WTC11 (cell line): Measurements from ENCODE around the gene NDE1. TPM values are rescaled to one million over a fixed set of nuclear protein-coding genes. Genes with fewer than 3 reads are reported as not detected.

Experiments
- ATAC-seq: fragments of 200-7000 bp; cut with Tn5 transposase; 2 replicates; pipeline ENCODE4 v1.10.0; 2021; ENCODE audit warnings: mild to moderate bottlenecking, moderate library complexity
- CTCF ChIA-PET: fragments of 300-600 bp; sonication (Branson Sonifier 250); formaldehyde crosslinking; loops from one replicate; lab custom pipeline; 2021; ENCODE audit warnings: antibody characterized with exemption; lab: Charles Lee
- POLR2A ChIA-PET: fragments of 350-600 bp; sonication (Branson Sonifier 250); formaldehyde crosslinking; loops from one replicate; lab custom pipeline; 2021; ENCODE audit warnings: antibody characterized with exemption; lab: Charles Lee
- DNase-seq: peaks from one replicate; pipeline ENCODE4 v3.0.0; 2021; ENCODE audit warnings: low spot score
- H3K27ac Mint-ChIP-seq: 2 replicates; pipeline ENCODE4 v1.8.0; 2021; ENCODE audit warnings: mixed read lengths
- H3K27me3 Mint-ChIP-seq: 2 replicates; pipeline ENCODE4 v1.8.0; 2021; ENCODE audit warnings: low read depth, mild to moderate bottlenecking, moderate library complexity, mixed read lengths
- H3K36me3 Mint-ChIP-seq: 2 replicates; pipeline ENCODE4 v1.8.0; 2021; ENCODE audit warnings: mixed read lengths
- H3K4me1 Mint-ChIP-seq: 2 replicates; pipeline ENCODE4 v1.8.0; 2022; ENCODE audit warnings: mixed read lengths
- H3K4me3 Mint-ChIP-seq: 2 replicates; pipeline ENCODE4 v1.8.0; 2021; ENCODE audit warnings: mild to moderate bottlenecking, moderate library complexity, mixed read lengths
- H3K9me3 Mint-ChIP-seq: 2 replicates; pipeline ENCODE4 v1.8.0; 2021; ENCODE audit warnings: mixed read lengths
- AFF4 ChIP-seq: sonication (generic); formaldehyde crosslinking; IDR thresholded peaks from 2 replicates; pipeline ENCODE4 v1.8.1; 2023; ENCODE audit warnings: mild to moderate bottlenecking, missing genetic modification reagents, borderline replicate concordance
- ATF6 ChIP-seq: sonication (generic); formaldehyde crosslinking; IDR thresholded peaks from 2 replicates; pipeline ENCODE4 v1.8.1; 2023; ENCODE audit warnings: mild to moderate bottlenecking, missing genetic modification reagents
- CTCF ChIP-seq: fragments of 200-600 bp; IDR thresholded peaks from 2 replicates; pipeline ENCODE4 v1.8.0; 2022; ENCODE audit warnings: antibody characterized with exemption
- E2F4 ChIP-seq: sonication (generic); formaldehyde crosslinking; IDR thresholded peaks from 2 replicates; pipeline ENCODE4 v1.8.1; 2022; ENCODE audit warnings: low read depth, mild to moderate bottlenecking, moderate library complexity, missing genetic modification reagents, borderline replicate concordance
- ESRRA ChIP-seq: sonication (generic); formaldehyde crosslinking; IDR thresholded peaks from 2 replicates; pipeline ENCODE4 v1.8.1; 2022; ENCODE audit warnings: mild to moderate bottlenecking, missing genetic modification reagents, borderline replicate concordance
- FOXJ3 ChIP-seq: sonication (generic); formaldehyde crosslinking; IDR thresholded peaks from 2 replicates; pipeline ENCODE4 v1.9.0; 2021; ENCODE audit warnings: missing genetic modification reagents, mild to moderate bottlenecking, borderline replicate concordance
- GRHL2 ChIP-seq: fragments of 250-450 bp; sonication (Bioruptor Pico); IDR thresholded peaks from 2 replicates; pipeline ENCODE4 v1.8.0; 2022; ENCODE audit warnings: mild to moderate bottlenecking, moderate library complexity; ENCODE audit not compliant: insufficient replicate concordance, severe bottlenecking
- IRF1 ChIP-seq: sonication (generic); formaldehyde crosslinking; IDR thresholded peaks from 2 replicates; pipeline ENCODE4 v1.8.0; 2023; ENCODE audit warnings: missing genetic modification reagents
- KAT7 ChIP-seq: sonication (generic); formaldehyde crosslinking; IDR thresholded peaks from 2 replicates; pipeline ENCODE4 v1.8.1; 2023; ENCODE audit warnings: missing genetic modification reagents, mild to moderate bottlenecking, borderline replicate concordance
- MAX ChIP-seq: sonication (generic); formaldehyde crosslinking; IDR thresholded peaks from 2 replicates; pipeline ENCODE4 v1.8.0; 2022; ENCODE audit warnings: mild to moderate bottlenecking, missing genetic modification reagents
- NFE2L1 ChIP-seq: sonication (generic); formaldehyde crosslinking; IDR thresholded peaks from 2 replicates; pipeline ENCODE4 v1.8.1; 2023; ENCODE audit warnings: missing genetic modification reagents
- RORB ChIP-seq: fragments of 250-450 bp; sonication (Bioruptor Pico); IDR thresholded peaks from 2 replicates; pipeline ENCODE4 v1.9.0; 2021; ENCODE audit warnings: mild to moderate bottlenecking
- SMAD4 ChIP-seq: sonication (generic); formaldehyde crosslinking; IDR thresholded peaks from 2 replicates; pipeline ENCODE4 v1.8.0; 2022; ENCODE audit warnings: mild to moderate bottlenecking, missing genetic modification reagents
- SOX15 ChIP-seq: fragments of 250-450 bp; sonication (Bioruptor Pico); IDR thresholded peaks from 2 replicates; pipeline ENCODE4 v1.9.0; 2021; ENCODE audit warnings: mild to moderate bottlenecking
- USF2 ChIP-seq: sonication (generic); formaldehyde crosslinking; IDR thresholded peaks from 2 replicates; pipeline ENCODE4 v1.8.1; 2023; ENCODE audit warnings: mild to moderate bottlenecking, missing genetic modification reagents, moderate library complexity
- ZNF532 ChIP-seq: fragments of 250-450 bp; sonication (Bioruptor Pico); IDR thresholded peaks from 2 replicates; pipeline ENCODE4 v1.9.0; 2021; ENCODE audit warnings: mild to moderate bottlenecking, borderline replicate concordance
- ZNF671 ChIP-seq: fragments of 250-450 bp; sonication (Bioruptor Pico); IDR thresholded peaks from 2 replicates; pipeline ENCODE4 v1.8.0; 2021; ENCODE audit warnings: mild to moderate bottlenecking
- total RNA-seq: library from RNA; stranded (reverse); gene quantifications from 3 replicates; pipeline ENCODE4 v1.2.3, GENCODE V29; 2021

The NDE1 gene
- total RNA-seq, 1 experiment from 2014 or later = 39.4 TPM

GRCh38 chr16:15773968-15774367, 123.9 kb downstream of the NDE1 start (continued):
- TF ChIP-seq E2F4 = no peak
- TF ChIP-seq GRHL2 (CRISPR knock-in tag) = no peak
- TF ChIP-seq NFE2L1 (CRISPR knock-in tag) = no peak
- TF ChIP-seq MAX (CRISPR knock-in tag) = no peak
- no peak for TF ChIP-seq AFF4 (CRISPR knock-in tag)

- H3K27ac Mint-ChIP-seq = no peak overlapping the region
- no peaks in the 10 kb centered on the region for H3K9me3 Mint-ChIP-seq
- peaks cover 3% of the 10 kb centered on the region; the same call in 1 of the 2 replicates for H3K4me1 Mint-ChIP-seq
- DNase-seq (no peak), ATAC-seq (no peak)
- H3K27me3 Mint-ChIP-seq = peaks cover 9% of the 10 kb centered on the region
- H3K36me3 Mint-ChIP-seq = no peaks in the 10 kb centered on the region
- TF ChIP-seq FOXJ3 (no peak), ZNF532 (CRISPR knock-in tag) (no peak), ATF6 (CRISPR knock-in tag) (no peak)
- ChIA-PET POLR2A (interaction anchor here (0.5 kb wide), 1 partner anchor 344 kb away, joined by 3 read pairs; no protein-coding TSS in a partner anchor), CTCF (interaction anchor here (1.3 kb wide), 1 partner anchor 46 kb away, joined by 3 read pairs; no protein-coding TSS in a partner anchor)
- no peak overlapping the region for H3K4me3 Mint-ChIP-seq
Measured at GRCh38 chr16:15775209-15775608, 125.2 kb downstream of the NDE1 start.

- TF ChIP-seq ZNF671 (CRISPR knock-in tag) (no peak), SMAD4 (CRISPR knock-in tag) (no peak), KAT7 (CRISPR knock-in tag) (no peak), RORB (no peak), ESRRA (CRISPR knock-in tag) (no peak), IRF1 (CRISPR knock-in tag) (no peak), SOX15 (no peak), USF2 (no peak), CTCF (no peak)
- H3K4me3 Mint-ChIP-seq = no peak overlapping the region
- ATAC-seq (no peak), DNase-seq (no peak)
- H3K27ac Mint-ChIP-seq = no peak overlapping the region
- POLR2A ChIA-PET = interaction anchor here (0.8 kb wide), 1 partner anchor 298 kb away, joined by 3 read pairs; no protein-coding TSS in a partner anchor
- H3K27me3 Mint-ChIP-seq = peaks cover 9% of the 10 kb centered on the region
- no peaks in the 10 kb centered on the region for H3K36me3 Mint-ChIP-seq
- CTCF ChIA-PET = interaction anchor here (3.8 kb wide), 1 partner anchor 47 kb away, joined by 87 read pairs; no protein-coding TSS in a partner anchor
- H3K9me3 Mint-ChIP-seq = no peaks in the 10 kb centered on the region
- H3K4me1 Mint-ChIP-seq = peaks cover 3% of the 10 kb centered on the region; the same call in 1 of the 2 replicates
Measured at GRCh38 chr16:15775663-15776304, 125.7 kb downstream of the NDE1 start.
